ENCODE data around the gene RNF112. TPM values are rescaled to one million over a fixed set of nuclear protein-coding genes. Genes with fewer than 3 reads are reported as not detected.
A peak's percentile ranks its signal among the peaks of the same experiment; 100 is the strongest.

The RNF112 gene
- total and polyA plus RNA-seq, 5 experiments from 2014 or later = 0.22 to 2.2 (median 1.3) TPM; not detected in 2

GRCh38 chr17:19377602-19378415, 33.2 kb upstream of the RNF112 start:
- peaks cover 12 to 23% (median 14%) of the 10 kb centered on the region in 4 donors for H3K4me1 Mint-ChIP-seq
- POLR2A ChIA-PET = interaction anchor here (0.5 to 2.8 kb wide), 14 partner anchors 9 to 1423 kb away, joined by 3 to 42 read pairs (median 4); partner anchors contain the start of genes AKAP10, ALDH3A2, B9D1 and MFAP4

GRCh38 chr17:19378416-19379360, 32.3 kb upstream of the RNF112 start, which contains the start of gene MAPK7:
TSS of gene MAPK7 (plus strand) at chr17:19378498. CDS start at chr17:19378901, 403 bp downstream.
- Mint-ChIP-seq H3K27me3 (no peaks in the 10 kb centered on the region), H3K4me1 (peaks cover 13 to 24% (median 15%) of the 10 kb centered on the region in 4 donors), H3K27ac (peak within 1 kb of the TSS; percentile 95 to 99 (median 98)), H3K4me3 (peak within 1 kb of the TSS; percentile 94 to 100 (median 99)), H3K36me3 (peaks cover 0 to 17% (median 7%) of the 10 kb centered on the region in 3 donors), H3K9me3 (no peaks in the 10 kb centered on the region)
- DNase-seq (peak in 3 of 10 donors; percentile 9 to 23 (median 12)), ATAC-seq (peak; percentile 9 to 12)
- POLR2A ChIA-PET = interaction anchor here (0.5 to 2.8 kb wide), 11 partner anchors 8 to 1424 kb away, joined by 3 to 42 read pairs (median 5); partner anchors contain the start of genes AKAP10, ALDH3A2, B9D1 and MFAP4

More at GRCh38 chr17:19377602-19378415, 33.2 kb upstream of the RNF112 start:
- peak overlapping the region; percentile 95 to 99 (median 98) for H3K27ac Mint-ChIP-seq
- ATAC-seq (peak; percentile 88), DNase-seq (peak; percentile 86 to 96 (median 90))
- no peaks in the 10 kb centered on the region for H3K9me3 Mint-ChIP-seq
- no peaks in the 10 kb centered on the region for H3K27me3 Mint-ChIP-seq
- peak overlapping the region; percentile 94 to 100 (median 99) for H3K4me3 Mint-ChIP-seq
- peaks cover 0 to 17% (median 7%) of the 10 kb centered on the region in 3 donors for H3K36me3 Mint-ChIP-seq

GRCh38 chr17:19379361-19380065, 31.5 kb upstream of the RNF112 start:
- ATAC-seq (no peak), DNase-seq (no peak)
- H3K4me3 Mint-ChIP-seq = peak overlapping the region; percentile 58 to 100 (median 99)
- POLR2A ChIA-PET = interaction anchor here (1.6 kb wide), 1 partner anchor 14 kb away, joined by 3 read pairs; no protein-coding TSS in a partner anchor
- H3K4me1 Mint-ChIP-seq = peaks cover 17 to 25% (median 20%) of the 10 kb centered on the region in 4 donors
- H3K9me3 Mint-ChIP-seq = no peaks in the 10 kb centered on the region
- peaks cover 0 to 22% (median 7%) of the 10 kb centered on the region in 3 donors for H3K36me3 Mint-ChIP-seq
- no peaks in the 10 kb centered on the region for H3K27me3 Mint-ChIP-seq
- H3K27ac Mint-ChIP-seq = peak overlapping the region in 9 of 10 donors; percentile 11 to 99 (median 79)

- DNase-seq (no peak), ATAC-seq (no peak)
- Mint-ChIP-seq H3K4me3 (peak overlapping the region in 4 of 10 donors; percentile 29 to 45 (median 34)), H3K9me3 (no peaks in the 10 kb centered on the region), H3K27me3 (no peaks in the 10 kb centered on the region), H3K4me1 (peaks cover 18 to 27% (median 21%) of the 10 kb centered on the region in 4 donors), H3K36me3 (peaks cover 0 to 23% (median 7%) of the 10 kb centered on the region in 3 donors), H3K27ac (peak overlapping the region in 3 of 10 donors; percentile 19 to 76 (median 21))
- POLR2A ChIA-PET = interaction anchor here (1.6 kb wide), 1 partner anchor 15 kb away, joined by 3 read pairs; no protein-coding TSS in a partner anchor
Measured at GRCh38 chr17:19380481-19381301, 30.3 kb upstream of the RNF112 start.

- H3K36me3 Mint-ChIP-seq = peaks cover 0 to 23% (median 7%) of the 10 kb centered on the region in 3 donors
- POLR2A ChIA-PET = no interaction called here
- no peaks in the 10 kb centered on the region for H3K27me3 Mint-ChIP-seq
- no peak overlapping the region for H3K27ac Mint-ChIP-seq
- peaks cover 18 to 28% (median 20%) of the 10 kb centered on the region in 4 donors for H3K4me1 Mint-ChIP-seq
- DNase-seq (no peak), ATAC-seq (no peak)
- peak overlapping the region in 1 of 10 donors; percentile 39 for H3K4me3 Mint-ChIP-seq
- no peaks in the 10 kb centered on the region for H3K9me3 Mint-ChIP-seq
Measured at GRCh38 chr17:19381361-19381740, 29.7 kb upstream of the RNF112 start.

- POLR2A ChIA-PET = no interaction called here
- no peaks in the 10 kb centered on the region for H3K27me3 Mint-ChIP-seq
- peaks cover 0 to 23% (median 7%) of the 10 kb centered on the region in 3 donors for H3K36me3 Mint-ChIP-seq
- DNase-seq (no peak), ATAC-seq (no peak)
- H3K9me3 Mint-ChIP-seq = no peaks in the 10 kb centered on the region
- H3K4me1 Mint-ChIP-seq = peaks cover 15 to 27% (median 17%) of the 10 kb centered on the region in 4 donors
- no peak overlapping the region for H3K4me3 Mint-ChIP-seq
- peak overlapping the region in 1 of 10 donors; percentile 56 for H3K27ac Mint-ChIP-seq
Measured at GRCh38 chr17:19381741-19382444, 29.1 kb upstream of the RNF112 start.

- Mint-ChIP-seq H3K4me3 (no peak overlapping the region), H3K27me3 (peaks cover 0 to 6% (median 0%) of the 10 kb centered on the region in 5 donors), H3K9me3 (no peaks in the 10 kb centered on the region), H3K27ac (no peak overlapping the region), H3K36me3 (peaks cover 0 to 23% (median 7%) of the 10 kb centered on the region in 3 donors), H3K4me1 (peaks cover 12 to 21% (median 16%) of the 10 kb centered on the region in 4 donors)
- POLR2A ChIA-PET = no interaction called here
- ATAC-seq (no peak), DNase-seq (no peak)
Measured at GRCh38 chr17:19382531-19383444, 28.2 kb upstream of the RNF112 start.

GRCh38 chr17:19383681-19384470, 27.2 kb upstream of the RNF112 start:
- H3K27me3 Mint-ChIP-seq = peaks cover 0 to 8% (median 0%) of the 10 kb centered on the region in 5 donors
- POLR2A ChIA-PET = interaction anchor here (0.6 kb wide), 1 partner anchor 16 kb away, joined by 6 read pairs; no protein-coding TSS in a partner anchor
- DNase-seq (no peak), ATAC-seq (no peak)
- H3K4me3 Mint-ChIP-seq = no peak overlapping the region
- H3K27ac Mint-ChIP-seq = peak overlapping the region in 4 of 10 donors; percentile 21 to 74 (median 52)
- no peaks in the 10 kb centered on the region for H3K9me3 Mint-ChIP-seq
- H3K36me3 Mint-ChIP-seq = peaks cover 0 to 23% (median 7%) of the 10 kb centered on the region in 3 donors
- H3K4me1 Mint-ChIP-seq = peaks cover 14 to 25% (median 19%) of the 10 kb centered on the region in 4 donors

- Mint-ChIP-seq H3K36me3 (peaks cover 0 to 23% (median 7%) of the 10 kb centered on the region in 3 donors), H3K27me3 (peaks cover 0 to 8% (median 2%) of the 10 kb centered on the region in 5 donors)
- ATAC-seq = no peak
Measured at GRCh38 chr17:19384723-19385391, 26.2 kb upstream of the RNF112 start.

More at GRCh38 chr17:19384723-19385391, 26.2 kb upstream of the RNF112 start:
- H3K27ac Mint-ChIP-seq = peak overlapping the region in 1 of 10 donors; percentile 37
- H3K9me3 Mint-ChIP-seq = no peaks in the 10 kb centered on the region
- no peak overlapping the region for H3K4me3 Mint-ChIP-seq
- H3K4me1 Mint-ChIP-seq = peaks cover 11 to 20% (median 17%) of the 10 kb centered on the region in 4 donors
- POLR2A ChIA-PET = no interaction called here
- no peak for DNase-seq

Data from naive thymus-derived CD8-positive, alpha-beta T cell (primary cell).